Measurements from ENCODE around the gene NRP1.

DNA sequence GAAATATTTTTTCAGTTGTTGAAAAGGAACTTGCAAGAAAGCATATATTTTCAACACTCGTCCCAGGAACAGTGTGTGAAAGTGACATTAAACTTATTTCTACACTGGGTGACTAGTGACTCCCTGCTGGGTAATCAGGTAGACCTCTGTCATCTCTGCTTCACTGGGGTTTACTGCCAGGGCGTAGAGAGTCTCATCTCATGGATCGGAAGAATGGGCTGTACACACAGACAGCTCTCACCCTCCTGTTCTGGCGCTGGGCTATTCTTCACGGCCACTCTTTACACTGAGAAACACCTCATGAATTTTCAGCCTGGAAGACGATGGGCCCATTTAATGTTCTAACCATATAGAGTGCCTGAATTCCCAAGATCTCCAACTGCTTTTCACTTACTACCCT, 36.4 kb downstream of the NRP1 start:
- TF ChIP-seq, protein P1, sequence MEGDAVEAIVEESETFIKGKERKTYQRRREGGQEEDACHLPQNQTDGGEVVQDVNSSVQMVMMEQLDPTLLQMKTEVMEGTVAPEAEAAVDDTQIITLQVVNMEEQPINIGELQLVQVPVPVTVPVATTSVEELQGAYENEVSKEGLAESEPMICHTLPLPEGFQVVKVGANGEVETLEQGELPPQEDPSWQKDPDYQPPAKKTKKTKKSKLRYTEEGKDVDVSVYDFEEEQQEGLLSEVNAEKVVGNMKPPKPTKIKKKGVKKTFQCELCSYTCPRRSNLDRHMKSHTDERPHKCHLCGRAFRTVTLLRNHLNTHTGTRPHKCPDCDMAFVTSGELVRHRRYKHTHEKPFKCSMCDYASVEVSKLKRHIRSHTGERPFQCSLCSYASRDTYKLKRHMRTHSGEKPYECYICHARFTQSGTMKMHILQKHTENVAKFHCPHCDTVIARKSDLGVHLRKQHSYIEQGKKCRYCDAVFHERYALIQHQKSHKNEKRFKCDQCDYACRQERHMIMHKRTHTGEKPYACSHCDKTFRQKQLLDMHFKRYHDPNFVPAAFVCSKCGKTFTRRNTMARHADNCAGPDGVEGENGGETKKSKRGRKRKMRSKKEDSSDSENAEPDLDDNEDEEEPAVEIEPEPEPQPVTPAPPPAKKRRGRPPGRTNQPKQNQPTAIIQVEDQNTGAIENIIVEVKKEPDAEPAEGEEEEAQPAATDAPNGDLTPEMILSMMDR (IDR thresholded peaks at IDR 0.05), result no peak
- no peak for TF ChIP-seq POLR2A (IDR thresholded peaks at IDR 0.05)

Data from Peyer's patch (tissue), 4 donors.